Spinal cord (tissue), 10 donors: ENCODE measurements around the gene ANG. TPM values are rescaled to one million over a fixed set of nuclear protein-coding genes. Genes with fewer than 3 reads are reported as not detected.

Experiments used
- DNase-seq, 6 donors: peaks; one replicate each; pipeline versions ENCODE4 v3.0.0 to v3.0.0-alpha.2; 2013 to 2015; ENCODE audit warnings: low spot score in 6 of 6, low read depth in 4 of 6
- H3K27ac ChIP-seq: one replicate; pipeline ENCODE4 v1.5.1; 2013; ENCODE audit warnings: low read depth, low read length, control low read depth
- H3K27me3 ChIP-seq: one replicate; pipeline ENCODE4 v1.6.1; 2013; ENCODE audit warnings: low read length; ENCODE audit not compliant: control insufficient read depth, insufficient read depth
- H3K36me3 ChIP-seq: one replicate; pipeline ENCODE4 v1.6.1; 2013; ENCODE audit warnings: low read length; ENCODE audit not compliant: control insufficient read depth, insufficient read depth
- H3K4me1 ChIP-seq: one replicate; pipeline ENCODE4 v1.6.1; 2013; ENCODE audit warnings: low read length; ENCODE audit not compliant: control insufficient read depth, insufficient read depth
- H3K4me3 ChIP-seq: one replicate; pipeline ENCODE4 v1.5.1; 2013; ENCODE audit warnings: low read depth, low read length, control low read depth
- H3K9me3 ChIP-seq: one replicate; pipeline ENCODE4 v1.6.1; 2013; ENCODE audit warnings: low read length; ENCODE audit not compliant: control insufficient read depth, insufficient read depth
- WGBS: methylation state at CpG from one replicate; pipeline ENCODE4 v1.1.5; 2013; ENCODE audit warnings: missing lambda C conversion rate; ENCODE audit not compliant: insufficient coverage; 5-methylcytosine and 5-hydroxymethylcytosine counted together
- polyA plus RNA-seq, 2 donors: library from polyadenylated mRNA; unstranded; fragments of 120-200 nt; gene quantifications; one replicate each; pipeline ENCODE4 v1.2.1, GENCODE V29; 2013; ENCODE audit not compliant: insufficient read length in 2 of 2
- total RNA-seq, 2 donors: library from RNA; depleted of rRNA in 1 of 2; stranded (reverse); fragments of 120-200 nt in 1 of 2; fragments of >200 nt in 1 of 2; gene quantifications; one replicate each; pipeline versions ENCODE4 v1.2.3 to v1.2.4, GENCODE V29; 2013 to 2014
- donor health status: healthy.

The ANG gene
- total and polyA plus RNA-seq, 4 donors: 1.4 to 6.0 (median 2.7) TPM

- DNase-seq: no peak
- WGBS: 83% methylated on average over 2 of the region's 4 CpGs
Observed at GRCh38 chr14:20671597-20672283, 16.8 kb upstream of the ANG start.

GRCh38 chr14:20675669-20676068, 12.9 kb upstream of the ANG start:
- Histone ChIP-seq H3K9me3 (no peaks in the 10 kb centered on the region), H3K27ac (no peak overlapping the region), H3K4me3 (no peak overlapping the region), H3K27me3 (peaks cover 4% of the 10 kb centered on the region), H3K4me1 (peaks cover under 1% of the 10 kb centered on the region), H3K36me3 (no peaks in the 10 kb centered on the region)
- DNase-seq: no peak
- 73% methylated on average over 1 of the region's 2 CpGs for whole genome bisulfite sequencing

More at GRCh38 chr14:20671597-20672283, 16.8 kb upstream of the ANG start:
- no peaks in the 10 kb centered on the region for H3K4me1 ChIP-seq
- peaks cover 4% of the 10 kb centered on the region for H3K27me3 ChIP-seq
- H3K36me3 ChIP-seq: no peaks in the 10 kb centered on the region
- H3K9me3 ChIP-seq: no peaks in the 10 kb centered on the region
- H3K4me3 ChIP-seq: no peak overlapping the region
- H3K27ac ChIP-seq: no peak overlapping the region

- H3K27ac ChIP-seq: no peak overlapping the region
- H3K36me3 ChIP-seq: no peaks in the 10 kb centered on the region
- no peaks in the 10 kb centered on the region for H3K9me3 ChIP-seq
- H3K4me3 ChIP-seq: no peak overlapping the region
- peaks cover 4% of the 10 kb centered on the region for H3K4me1 ChIP-seq
- WGBS: 89% methylated on average over 1 of the region's 2 CpGs
- no peak for DNase-seq
- H3K27me3 ChIP-seq: peaks cover 4% of the 10 kb centered on the region
Observed at GRCh38 chr14:20676072-20676471, 12.5 kb upstream of the ANG start.

- H3K27me3 ChIP-seq: peaks cover 4% of the 10 kb centered on the region
- no peaks in the 10 kb centered on the region for H3K36me3 ChIP-seq
- H3K9me3 ChIP-seq: no peaks in the 10 kb centered on the region
- 80% methylated on average over 1 of the region's 1 CpG for WGBS
- DNase-seq: peak in 1 of 6 donors; percentile 75
- H3K4me3 ChIP-seq: no peak overlapping the region
- no peak overlapping the region for H3K27ac ChIP-seq
- H3K4me1 ChIP-seq: peaks cover 30% of the 10 kb centered on the region
Observed at GRCh38 chr14:20679907-20680306, 8.7 kb upstream of the ANG start.

GRCh38 chr14:20680363-20680762, 8.2 kb upstream of the ANG start:
- H3K27me3 ChIP-seq: peaks cover 4% of the 10 kb centered on the region
- peaks cover 30% of the 10 kb centered on the region for H3K4me1 ChIP-seq
- H3K36me3 ChIP-seq: no peaks in the 10 kb centered on the region
- H3K4me3 ChIP-seq: no peak overlapping the region
- no peak overlapping the region for H3K27ac ChIP-seq
- DNase-seq: no peak
- WGBS: 53% methylated on average over 7 of the region's 8 CpGs
- H3K9me3 ChIP-seq: no peaks in the 10 kb centered on the region

GRCh38 chr14:20680843-20681347, 7.7 kb upstream of the ANG start:
- Histone ChIP-seq H3K36me3 (no peaks in the 10 kb centered on the region), H3K4me3 (peak overlapping the region; percentile 99), H3K9me3 (no peaks in the 10 kb centered on the region), H3K27ac (peak overlapping the region; percentile 100), H3K4me1 (peaks cover 30% of the 10 kb centered on the region), H3K27me3 (peaks cover 1% of the 10 kb centered on the region)
- 12% methylated on average over 6 of the region's 7 CpGs for WGBS
- no peak for DNase-seq

- peak; percentile 79 to 97 (median 88) for DNase-seq
- Histone ChIP-seq H3K4me1 (peaks cover 30% of the 10 kb centered on the region), H3K9me3 (no peaks in the 10 kb centered on the region), H3K27me3 (no peaks in the 10 kb centered on the region), H3K36me3 (no peaks in the 10 kb centered on the region), H3K4me3 (peak overlapping the region; percentile 99), H3K27ac (peak overlapping the region; percentile 100)
- WGBS: under 1% methylated on average over 21 of the region's 25 CpGs
Observed at GRCh38 chr14:20681348-20682126, 7.0 kb upstream of the ANG start.

GRCh38 chr14:20682127-20682434, 6.5 kb upstream of the ANG start:
- WGBS: 0% methylated on average over 8 of the region's 11 CpGs
- Histone ChIP-seq H3K4me3 (peak overlapping the region; percentile 99), H3K27me3 (no peaks in the 10 kb centered on the region), H3K27ac (peak overlapping the region; percentile 100), H3K36me3 (no peaks in the 10 kb centered on the region), H3K4me1 (peaks cover 30% of the 10 kb centered on the region), H3K9me3 (no peaks in the 10 kb centered on the region)
- no peak for DNase-seq

- peak overlapping the region; percentile 99 for H3K4me3 ChIP-seq
- DNase-seq: peak; percentile 90 to 99 (median 93)
- H3K27ac ChIP-seq: peak overlapping the region; percentile 100
- H3K36me3 ChIP-seq: no peaks in the 10 kb centered on the region
- no peaks in the 10 kb centered on the region for H3K27me3 ChIP-seq
- under 1% methylated on average over 34 of the region's 40 CpGs for WGBS
- peaks cover 30% of the 10 kb centered on the region for H3K4me1 ChIP-seq
- H3K9me3 ChIP-seq: no peaks in the 10 kb centered on the region
Observed at GRCh38 chr14:20682435-20683124, 6.0 kb upstream of the ANG start.
